Ascending aorta (tissue), 2 donors: ENCODE data around the gene KCNG3. TPM values are rescaled to one million over a fixed set of nuclear protein-coding genes. Genes with fewer than 3 reads are reported as not detected.

Source experiments
- DNase-seq, 2 donors: peaks; one replicate each; pipeline ENCODE4 v3.0.0-alpha.2; 2019; ENCODE audit warnings: low spot score in 2 of 2
- H3K27ac ChIP-seq, 2 donors: fragments of 200-600 bp; sonication (generic); one replicate each; pipeline ENCODE4 v1.5.1; 2016 to 2017; ENCODE audit warnings: mild to moderate bottlenecking in 1 of 2
- H3K27me3 ChIP-seq: fragments of 200-600 bp; sonication (generic); one replicate; pipeline ENCODE4 v1.5.1; 2017
- H3K36me3 ChIP-seq, 2 donors: fragments of 200-600 bp; sonication (generic); one replicate each; pipeline ENCODE4 v1.5.1; 2016
- H3K4me1 ChIP-seq, 2 donors: fragments of 200-600 bp; sonication (generic); one replicate each; pipeline ENCODE4 v1.5.1; 2016 to 2017; ENCODE audit warnings: mild to moderate bottlenecking in 1 of 2
- H3K4me3 ChIP-seq, 2 donors: fragments of 200-600 bp; sonication (generic); one replicate each; pipeline ENCODE4 v1.5.1; 2016 to 2017; ENCODE audit warnings: mild to moderate bottlenecking in 1 of 2
- H3K9me3 ChIP-seq, 2 donors: fragments of 200-600 bp; sonication (generic); one replicate each; pipeline ENCODE4 v1.5.1; 2016
- intact Hi-C: fragments of 100-400 bp; cut with DNase I; formaldehyde crosslinking; loops from one replicate; pipeline ENCODE4 v1.15.1; 2023
- total RNA-seq: library from RNA; depleted of rRNA; stranded (reverse); fragments of >200 nt; gene quantifications from one replicate; pipeline ENCODE4 v1.1.0, GENCODE V29; 2016
- TF ChIP-seq, protein P1 (sequence below), 3 experiments: fragments of 200-600 bp in 2 of 3; fragments of 450-650 bp in 1 of 3; sonication (generic) in 2 of 3; IDR thresholded peaks; one replicate each; pipeline ENCODE4 v1.5.1; 2016 to 2019; ENCODE audit warnings: antibody characterized with exemption in 3 of 3, mild to moderate bottlenecking in 1 of 3, moderate library complexity in 1 of 3

KCNG3 gene
- total RNA-seq, 1 donor from 2014 or later: not detected

DNA sequence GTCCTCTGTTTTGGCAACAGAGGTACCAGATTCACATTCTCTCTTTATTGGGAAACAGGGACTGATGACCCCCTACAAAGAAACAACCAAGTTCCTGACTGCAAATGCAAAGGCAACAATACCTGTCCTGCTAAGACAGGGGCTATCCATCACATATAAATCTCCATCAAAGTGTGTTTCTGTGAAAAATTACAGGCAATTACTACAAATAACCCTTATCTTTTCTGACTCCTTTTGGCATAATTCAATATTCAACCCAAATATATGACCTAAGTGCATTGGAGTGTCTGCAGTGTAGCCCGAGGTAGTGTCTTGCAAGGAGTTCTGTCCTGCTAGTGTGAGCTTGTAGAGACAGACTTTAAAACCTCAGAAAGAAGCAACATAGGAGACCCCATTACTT is 35.4 kb downstream of the KCNG3 start:
- H3K36me3 ChIP-seq: no peaks in the 10 kb centered on the region
- DNase-seq: no peak
- H3K4me1 ChIP-seq: no peaks in the 10 kb centered on the region
- TF ChIP-seq, protein P1, sequence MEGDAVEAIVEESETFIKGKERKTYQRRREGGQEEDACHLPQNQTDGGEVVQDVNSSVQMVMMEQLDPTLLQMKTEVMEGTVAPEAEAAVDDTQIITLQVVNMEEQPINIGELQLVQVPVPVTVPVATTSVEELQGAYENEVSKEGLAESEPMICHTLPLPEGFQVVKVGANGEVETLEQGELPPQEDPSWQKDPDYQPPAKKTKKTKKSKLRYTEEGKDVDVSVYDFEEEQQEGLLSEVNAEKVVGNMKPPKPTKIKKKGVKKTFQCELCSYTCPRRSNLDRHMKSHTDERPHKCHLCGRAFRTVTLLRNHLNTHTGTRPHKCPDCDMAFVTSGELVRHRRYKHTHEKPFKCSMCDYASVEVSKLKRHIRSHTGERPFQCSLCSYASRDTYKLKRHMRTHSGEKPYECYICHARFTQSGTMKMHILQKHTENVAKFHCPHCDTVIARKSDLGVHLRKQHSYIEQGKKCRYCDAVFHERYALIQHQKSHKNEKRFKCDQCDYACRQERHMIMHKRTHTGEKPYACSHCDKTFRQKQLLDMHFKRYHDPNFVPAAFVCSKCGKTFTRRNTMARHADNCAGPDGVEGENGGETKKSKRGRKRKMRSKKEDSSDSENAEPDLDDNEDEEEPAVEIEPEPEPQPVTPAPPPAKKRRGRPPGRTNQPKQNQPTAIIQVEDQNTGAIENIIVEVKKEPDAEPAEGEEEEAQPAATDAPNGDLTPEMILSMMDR (IDR thresholded peaks at IDR 0.05): no peak
- H3K27ac ChIP-seq: no peak overlapping the region
- intact Hi-C loops: no loop called here
- H3K9me3 ChIP-seq: no peaks in the 10 kb centered on the region
- no peaks in the 10 kb centered on the region for H3K27me3 ChIP-seq
- H3K4me3 ChIP-seq: no peak overlapping the region

DNA sequence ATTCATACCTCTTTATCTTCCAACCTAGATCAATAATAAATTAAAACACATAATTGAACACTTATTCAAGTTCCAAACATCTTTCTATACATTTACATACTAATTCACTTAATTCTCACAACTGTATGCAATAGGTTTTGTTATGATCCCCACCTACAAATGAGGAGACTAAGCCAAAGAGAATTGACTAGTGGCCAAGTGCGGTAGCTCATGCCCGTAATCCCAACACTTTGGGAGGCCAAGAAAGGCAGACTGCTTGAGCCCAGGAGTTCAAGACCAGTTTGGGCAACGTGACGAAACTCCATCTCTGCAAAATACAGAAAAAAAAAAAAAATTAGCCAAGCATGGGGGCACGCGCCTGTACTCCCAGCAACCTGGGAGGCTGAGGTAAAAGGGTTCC is 36.8 kb downstream of the KCNG3 start:
- intact Hi-C loops: no loop called here
- no peak overlapping the region for H3K4me3 ChIP-seq
- H3K27ac ChIP-seq: no peak overlapping the region
- H3K27me3 ChIP-seq: no peaks in the 10 kb centered on the region
- no peaks in the 10 kb centered on the region for H3K9me3 ChIP-seq
- H3K4me1 ChIP-seq: no peaks in the 10 kb centered on the region
- TF ChIP-seq, protein P1 (IDR thresholded peaks at IDR 0.05): no peak
- no peak for DNase-seq
- no peaks in the 10 kb centered on the region for H3K36me3 ChIP-seq

DNA sequence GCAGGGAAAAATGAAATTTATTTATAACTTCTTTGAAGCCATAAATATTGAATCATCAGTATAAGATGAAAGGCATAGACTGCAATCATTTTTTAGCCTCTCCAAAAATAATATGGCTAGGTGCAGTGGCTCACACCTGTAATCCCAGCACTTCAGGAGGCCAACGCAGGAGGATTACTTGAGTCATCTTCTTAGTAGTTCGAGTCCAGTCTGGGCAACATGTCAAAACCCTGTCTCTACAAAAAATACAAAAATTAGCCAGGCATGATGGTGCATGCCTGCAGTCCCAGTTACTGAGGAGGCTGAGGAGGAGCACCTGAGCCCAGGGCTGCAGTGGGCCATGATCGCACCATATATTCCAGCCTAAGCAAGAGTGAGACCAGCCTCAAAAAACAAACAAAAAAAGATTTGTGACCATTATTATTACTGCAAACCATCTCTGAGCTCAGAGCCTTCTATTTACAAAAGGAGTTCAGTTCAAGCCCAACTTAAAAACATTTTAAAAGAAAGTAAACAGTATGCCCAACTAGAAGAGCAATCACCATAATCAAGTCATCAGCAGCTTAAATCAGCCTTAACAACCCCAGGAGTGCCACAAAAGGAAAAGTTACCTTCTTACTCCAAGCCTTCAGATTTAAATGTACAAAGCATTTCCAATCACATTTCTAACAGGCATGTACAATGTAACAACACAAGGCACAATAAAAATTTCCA is 37.5 kb downstream of the KCNG3 start:
- H3K4me1 ChIP-seq: no peaks in the 10 kb centered on the region
- H3K27me3 ChIP-seq: no peaks in the 10 kb centered on the region
- no peak overlapping the region for H3K27ac ChIP-seq
- no peaks in the 10 kb centered on the region for H3K36me3 ChIP-seq
- no peak overlapping the region for H3K4me3 ChIP-seq
- TF ChIP-seq, protein P1 (IDR thresholded peaks at IDR 0.05): no peak
- DNase-seq: no peak
- no peaks in the 10 kb centered on the region for H3K9me3 ChIP-seq
- intact Hi-C loops: no loop called here

DNA sequence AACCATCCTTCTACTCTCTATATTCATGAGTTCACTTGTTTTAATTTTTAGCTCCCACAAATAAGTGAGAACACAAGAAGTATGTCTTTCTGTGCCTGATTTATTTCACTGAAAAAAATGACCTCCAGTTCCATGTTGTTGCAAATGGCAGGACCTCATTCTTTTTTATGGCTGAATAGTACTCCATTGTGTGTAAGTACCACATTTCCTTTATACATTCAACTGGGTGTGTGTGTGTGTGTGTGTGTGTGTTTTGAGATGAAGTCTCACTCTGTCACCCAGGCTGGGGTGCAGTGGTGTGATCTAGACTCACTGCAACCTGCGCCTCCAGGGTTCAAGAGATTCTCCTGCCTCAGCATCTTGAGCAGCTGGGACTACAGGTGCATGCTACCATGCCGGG is 41.2 kb downstream of the KCNG3 start:
- Histone ChIP-seq H3K36me3 (no peaks in the 10 kb centered on the region), H3K4me1 (no peaks in the 10 kb centered on the region), H3K4me3 (no peak overlapping the region), H3K9me3 (no peaks in the 10 kb centered on the region), H3K27me3 (no peaks in the 10 kb centered on the region), H3K27ac (no peak overlapping the region)
- DNase-seq: no peak
- TF ChIP-seq, protein P1 (IDR thresholded peaks at IDR 0.05): no peak
- intact Hi-C loops: no loop called here

DNA sequence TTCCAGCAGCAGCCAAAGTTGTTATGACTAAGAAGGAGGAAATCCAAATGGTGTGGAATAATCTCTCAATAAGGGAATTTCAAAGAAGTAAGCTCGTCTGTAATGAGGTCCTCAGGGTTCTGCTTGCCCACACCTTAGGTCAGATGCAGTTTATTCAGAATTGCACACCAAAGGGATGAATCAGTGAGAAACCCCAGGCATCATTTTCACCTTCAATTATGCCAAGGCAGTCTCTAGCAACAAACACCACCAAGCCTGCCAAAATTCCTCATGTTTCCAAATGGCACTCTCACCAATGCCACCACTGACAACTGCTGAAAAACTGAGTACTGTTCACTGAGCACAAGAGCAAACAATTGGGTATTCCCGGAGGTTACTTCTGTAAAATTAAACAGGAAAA is 43.6 kb downstream of the KCNG3 start:
- Histone ChIP-seq H3K4me1 (no peaks in the 10 kb centered on the region), H3K4me3 (no peak overlapping the region), H3K27ac (no peak overlapping the region), H3K36me3 (no peaks in the 10 kb centered on the region), H3K27me3 (no peaks in the 10 kb centered on the region), H3K9me3 (no peaks in the 10 kb centered on the region)
- DNase-seq: no peak
- TF ChIP-seq, protein P1 (IDR thresholded peaks at IDR 0.05): no peak
- intact Hi-C loops: no loop called here
